Measurements from ENCODE around the gene COX5A.
"Not testable (repeated sequence)": the region's sequence is repeated elsewhere in the genome, so short reads cannot be mapped to it uniquely, and the experiment has no call there.

The COX5A gene

DNA sequence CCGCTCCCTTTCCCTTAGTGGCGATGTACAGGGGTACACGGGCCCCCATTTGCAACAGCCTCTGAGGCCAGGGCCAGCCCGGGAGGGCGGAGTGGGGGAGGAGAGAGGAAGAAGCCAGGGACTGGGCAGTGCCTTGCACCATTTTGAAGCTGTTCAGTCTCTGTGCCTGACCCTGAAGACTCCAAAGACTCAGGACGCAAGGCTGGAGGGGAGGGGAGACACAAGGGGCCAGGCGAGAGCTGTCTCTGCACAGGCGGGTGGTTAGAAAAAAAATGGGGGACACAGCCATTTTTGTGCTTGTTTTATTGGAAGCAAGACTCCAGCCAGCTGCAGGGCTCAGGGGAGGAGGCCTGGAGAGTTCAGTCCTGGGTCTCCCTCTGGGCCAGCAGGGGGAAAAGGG, 17.1 kb upstream of the COX5A start:
- peak; percentile 37 for DNase-seq

DNA sequence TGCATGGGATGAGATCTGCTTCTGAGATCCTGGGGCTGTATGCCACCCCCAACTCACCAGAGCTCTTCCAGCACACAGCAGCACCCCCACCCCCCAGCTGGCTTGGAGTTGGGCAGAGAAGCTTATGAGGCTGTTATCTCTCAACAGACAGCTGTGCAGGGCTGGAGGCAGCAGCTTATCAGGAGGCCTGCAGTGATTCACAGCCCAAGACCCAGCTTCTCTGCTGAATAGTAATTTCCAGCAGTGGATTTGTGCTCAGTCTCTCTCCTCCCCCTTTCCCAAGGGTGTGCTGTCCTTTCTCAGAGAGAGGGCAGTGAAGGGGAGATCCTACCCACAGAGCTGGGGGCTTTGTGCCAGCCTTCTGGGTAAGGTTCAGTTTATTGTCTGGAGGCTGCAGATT, 16.6 kb upstream of the COX5A start:
- peak; percentile 88 for DNase-seq

- DNase-seq, result peak; percentile 41
These were observed 13.1 kb upstream of the COX5A start for GRCh38 chr15:74951006-74951405.

- peak; percentile 92 for DNase-seq
These were observed 12.4 kb upstream of the COX5A start for GRCh38 chr15:74950078-74950908.

GRCh38 chr15:74937272-74937589, 642 bp downstream of the COX5A start:
- peak; percentile 57 for DNase-seq

DNA sequence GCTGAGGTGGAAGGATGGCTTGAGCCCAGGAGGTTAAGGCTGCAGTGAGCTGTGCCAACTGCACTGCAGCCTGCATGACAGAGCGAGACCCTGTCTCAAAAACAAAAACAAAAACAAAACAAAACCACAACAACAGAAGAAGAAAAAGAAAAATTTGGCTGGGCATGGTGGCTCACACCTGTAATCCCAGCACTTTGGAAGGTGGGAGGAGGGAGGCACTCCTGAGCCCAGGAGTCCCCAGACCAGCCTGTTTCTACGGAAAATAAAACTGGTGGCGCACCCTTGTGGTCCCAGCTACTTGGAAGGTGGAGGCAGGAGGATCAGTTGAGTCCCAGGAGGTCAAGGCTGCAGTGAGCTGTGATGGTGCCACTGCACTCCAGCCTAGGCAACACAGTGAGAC, 2.7 kb downstream of the COX5A start:
- DNase-seq, result peak; percentile 57

DNA sequence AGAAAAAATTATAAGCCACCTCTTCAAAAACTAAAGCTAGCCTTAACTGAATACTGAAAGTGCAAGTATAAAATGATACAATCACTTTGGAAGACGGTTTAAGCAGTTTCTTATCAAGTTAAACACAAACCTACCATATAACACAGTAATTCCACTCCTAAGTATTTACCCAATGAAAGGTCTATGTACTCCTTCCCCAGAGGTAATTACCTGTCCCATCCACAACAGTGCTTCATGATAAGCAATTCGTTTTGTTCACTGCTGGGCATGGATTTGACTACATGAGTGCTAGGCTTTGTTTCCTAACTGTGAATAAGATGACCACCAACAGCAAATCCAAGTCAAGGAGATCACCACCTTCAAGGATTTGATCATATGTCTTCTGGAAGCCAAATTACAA, 4.3 kb downstream of the COX5A start:
- no peak for DNase-seq

DNA sequence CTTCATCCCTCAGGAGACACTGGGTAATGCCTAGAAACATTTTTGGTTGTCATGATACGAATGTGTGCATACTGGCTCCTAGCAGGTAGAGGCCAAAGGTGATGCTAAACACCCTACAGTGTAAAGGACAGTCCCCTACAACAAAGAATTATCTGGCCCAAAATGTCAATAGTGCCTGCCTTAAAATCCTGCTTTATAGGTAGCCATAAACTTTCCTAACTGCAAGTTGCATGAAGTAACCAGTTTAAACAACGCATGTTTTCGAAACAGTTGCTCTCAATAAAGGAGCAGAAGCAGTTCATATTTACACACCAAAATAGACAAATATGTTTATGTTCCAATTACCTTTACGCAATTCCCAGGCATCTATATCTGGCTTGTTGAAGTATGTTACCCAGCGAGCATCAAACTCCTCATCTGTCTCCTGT, 9.1 kb downstream of the COX5A start:
- no peak for DNase-seq

GRCh38 chr15:74924525-74924924, 13.3 kb downstream of the COX5A start:
- DNase-seq, result no peak

GRCh38 chr15:74920456-74920855, 17.4 kb downstream of the COX5A start:
- DNase-seq, result no peak

- no peak for DNase-seq
These were observed 20.2 kb downstream of the COX5A start for GRCh38 chr15:74917676-74918075.

DNA sequence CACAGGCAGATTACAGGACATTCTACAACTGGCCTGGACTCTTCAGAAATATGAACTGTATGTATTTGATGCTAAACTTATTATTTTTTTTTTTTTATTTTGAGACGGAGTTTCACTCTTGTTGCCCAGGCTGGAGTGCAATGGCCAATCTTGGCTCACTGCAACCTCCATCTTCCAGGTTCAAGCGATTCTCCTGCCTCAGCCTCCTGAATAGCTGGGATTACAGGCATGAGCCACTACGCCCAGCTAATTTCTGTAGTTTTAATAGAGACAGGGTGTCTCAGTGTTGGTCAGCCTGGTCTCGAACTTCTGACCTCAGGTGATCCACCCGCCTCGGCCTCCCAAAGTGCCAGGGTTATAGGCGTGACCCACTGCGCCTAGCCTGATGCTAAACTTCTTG, 24.1 kb downstream of the COX5A start:
- not testable (repeated sequence) for DNase-seq

DNA sequence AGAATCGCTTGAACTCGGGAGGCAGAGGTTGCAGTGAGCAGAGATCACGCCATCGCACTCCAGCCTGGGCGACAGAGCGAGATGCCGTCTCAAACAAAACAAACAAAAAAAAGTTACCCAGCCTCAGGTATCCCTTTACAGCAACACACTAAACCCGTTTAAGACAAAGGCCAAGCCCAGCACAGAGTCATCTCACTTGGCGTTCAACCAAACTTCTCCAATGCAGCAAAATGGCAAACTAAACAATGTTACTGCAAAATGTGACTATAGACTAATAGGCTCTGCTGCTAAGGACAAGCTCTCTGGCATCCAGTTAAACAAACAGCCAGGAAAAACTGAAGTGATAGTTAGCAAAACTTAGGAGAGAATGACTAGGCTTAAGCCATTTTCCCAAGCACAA, 24.8 kb downstream of the COX5A start:
- no peak for DNase-seq

DNA sequence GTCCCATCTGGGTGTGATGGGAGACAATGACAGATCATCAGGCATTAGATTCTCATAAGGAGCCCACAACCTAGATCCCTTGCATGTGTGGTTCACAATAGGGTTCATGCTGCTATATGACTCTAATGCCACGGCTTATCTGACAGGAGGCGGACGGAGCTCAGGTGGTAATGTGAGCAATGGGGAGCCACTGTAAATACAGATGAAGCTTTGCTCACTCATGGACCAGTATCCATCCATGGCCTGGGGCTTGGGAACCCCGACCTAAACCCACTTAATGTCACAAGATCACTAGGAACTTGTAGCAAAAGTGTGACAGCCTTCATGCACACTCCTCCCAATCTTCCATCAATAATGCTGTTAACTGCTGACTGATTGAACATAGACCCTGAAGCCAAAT, 29.2 kb downstream of the COX5A start:
- no peak for DNase-seq

- no peak for DNase-seq
These were observed 30.6 kb downstream of the COX5A start for GRCh38 chr15:74907163-74907870.

GRCh38 chr15:74906450-74907162, 31.3 kb downstream of the COX5A start, which contains the start of gene FAM219B:
FAM219B (minus strand) TSS chr15:74906851; CDS start chr15:74906800, 51 bp downstream.
- peak; percentile 94 for DNase-seq

DNA sequence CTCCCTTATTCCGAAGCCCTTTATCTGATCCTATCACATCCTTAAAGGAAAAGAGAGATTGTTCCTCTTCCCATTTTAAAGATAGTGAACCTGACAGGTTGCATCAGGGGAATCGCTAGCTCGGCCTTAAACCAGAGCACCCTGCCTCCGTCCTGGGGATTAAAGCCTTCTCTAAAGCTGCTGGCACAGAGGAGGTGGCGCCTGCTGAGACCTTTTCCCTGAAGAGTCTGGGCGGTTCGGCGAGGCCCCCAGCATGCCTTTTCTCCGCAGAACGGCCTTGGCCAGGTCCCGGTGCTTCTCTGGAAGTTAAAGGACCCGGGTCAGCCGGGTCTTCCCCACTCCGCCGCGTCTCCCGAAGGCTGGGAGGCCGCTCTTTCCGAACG, 31.8 kb downstream of the COX5A start:
- peak; percentile 85 for DNase-seq

- DNase-seq, result no peak
These were observed 33.6 kb downstream of the COX5A start for GRCh38 chr15:74904190-74904805.

GRCh38 chr15:74903676-74904075, 34.2 kb downstream of the COX5A start:
- DNase-seq, result no peak

DNA sequence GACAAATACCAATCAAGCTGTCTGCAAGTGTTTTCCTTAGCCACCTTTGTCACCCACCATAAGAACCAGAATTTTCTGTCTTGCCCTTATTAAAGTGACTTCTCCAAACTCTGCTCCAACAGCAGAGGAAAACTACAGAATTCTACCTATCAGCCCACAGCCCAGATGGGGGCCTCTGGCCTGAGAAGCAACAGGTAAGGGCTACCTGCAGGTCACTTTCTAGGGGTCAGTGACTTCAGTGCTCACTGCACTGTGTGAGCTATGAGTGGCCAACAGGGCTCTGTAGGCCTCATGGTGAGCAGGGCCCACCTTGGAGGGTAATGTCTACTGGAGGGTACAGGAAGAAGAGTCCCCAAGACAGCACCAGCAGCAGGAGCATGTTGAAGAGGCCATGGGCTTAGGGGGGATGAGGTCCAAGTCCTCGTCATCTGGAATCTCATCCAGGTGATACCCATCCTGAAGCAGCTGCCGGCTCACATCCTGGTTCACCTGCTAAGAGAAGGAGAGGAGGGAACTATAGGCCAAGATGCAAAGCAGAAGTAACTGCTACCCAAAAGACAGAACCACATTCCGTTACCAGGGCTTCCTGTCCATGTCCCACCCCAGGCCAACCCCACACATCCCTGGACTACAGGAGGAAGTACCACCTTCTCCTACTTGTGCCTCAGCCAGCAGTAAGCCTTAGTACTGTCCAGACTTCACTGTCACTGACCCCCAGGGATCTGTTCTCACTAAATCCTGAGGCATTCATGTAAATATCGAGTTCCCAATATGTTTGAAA, 35.4 kb downstream of the COX5A start:
- DNase-seq, result no peak

GRCh38 chr15:74901612-74902063, 36.2 kb downstream of the COX5A start:
- peak; percentile 72 for DNase-seq

DNA sequence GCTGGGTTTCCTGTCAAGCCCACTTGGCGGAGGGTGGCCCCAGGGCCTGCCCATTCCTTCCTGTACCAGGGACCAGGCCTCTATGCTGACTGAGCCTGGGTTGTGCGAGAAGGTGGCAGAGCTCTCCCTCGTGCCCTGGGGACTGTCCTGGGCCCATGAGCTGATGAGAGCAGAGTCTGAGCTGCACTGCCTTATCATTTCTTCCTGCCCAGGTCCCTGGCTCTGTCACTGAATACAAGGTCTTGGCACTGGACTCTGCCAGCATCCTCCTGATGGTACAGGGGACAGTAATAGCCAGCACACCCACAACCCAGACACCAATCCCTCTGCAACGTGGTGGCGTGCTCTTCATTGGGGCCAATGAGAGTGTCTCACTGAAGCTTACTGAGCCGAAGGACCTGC, 40.6 kb downstream of the COX5A start:
- DNase-seq, result no peak

All from NCI-H82 (cell line).